ENCODE measurements around the gene PCSK2.

DNA sequence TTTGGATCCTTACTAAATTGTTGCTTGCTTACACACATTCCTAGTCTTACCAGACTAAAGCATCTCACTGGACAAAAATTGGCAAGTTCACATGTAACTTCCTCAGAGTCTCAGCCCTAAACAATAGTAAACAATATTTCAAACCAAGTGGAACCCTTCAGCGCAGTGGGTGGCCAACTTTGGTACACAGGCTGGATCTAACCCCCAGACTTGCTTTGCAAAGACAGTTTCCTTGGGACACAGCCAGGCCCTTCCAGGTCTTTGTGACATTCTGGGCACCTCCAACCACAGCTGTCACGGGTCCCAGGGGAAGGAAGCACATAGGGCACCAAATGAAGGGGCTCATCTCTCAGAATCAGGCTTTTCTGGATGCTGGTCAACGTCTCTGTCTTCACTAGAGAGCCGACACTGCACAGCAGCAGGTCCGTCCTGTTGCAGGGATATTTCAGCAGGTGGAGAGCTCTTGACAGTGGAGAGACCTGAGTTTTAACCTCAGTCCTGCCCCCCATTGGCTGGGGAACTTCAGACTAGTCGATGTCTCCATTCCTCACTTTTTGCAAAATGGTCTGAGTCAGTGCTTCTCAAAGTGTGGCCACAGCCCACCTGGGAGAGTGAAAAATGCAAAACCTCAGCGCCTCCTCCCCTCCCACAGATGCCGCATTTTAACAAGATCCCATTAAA, 212.9 kb downstream of the PCSK2 start:
- no peak for TF ChIP-seq POLR2A (IDR thresholded peaks at IDR 0.05; ENCODE audit: low read length)
- no peak for TF ChIP-seq GATA1 (IDR thresholded peaks at IDR 0.05; ENCODE audit: low read depth, low read length)

Measured in erythroblast (primary cell).